ENCODE data around the gene SP110.

DNA sequence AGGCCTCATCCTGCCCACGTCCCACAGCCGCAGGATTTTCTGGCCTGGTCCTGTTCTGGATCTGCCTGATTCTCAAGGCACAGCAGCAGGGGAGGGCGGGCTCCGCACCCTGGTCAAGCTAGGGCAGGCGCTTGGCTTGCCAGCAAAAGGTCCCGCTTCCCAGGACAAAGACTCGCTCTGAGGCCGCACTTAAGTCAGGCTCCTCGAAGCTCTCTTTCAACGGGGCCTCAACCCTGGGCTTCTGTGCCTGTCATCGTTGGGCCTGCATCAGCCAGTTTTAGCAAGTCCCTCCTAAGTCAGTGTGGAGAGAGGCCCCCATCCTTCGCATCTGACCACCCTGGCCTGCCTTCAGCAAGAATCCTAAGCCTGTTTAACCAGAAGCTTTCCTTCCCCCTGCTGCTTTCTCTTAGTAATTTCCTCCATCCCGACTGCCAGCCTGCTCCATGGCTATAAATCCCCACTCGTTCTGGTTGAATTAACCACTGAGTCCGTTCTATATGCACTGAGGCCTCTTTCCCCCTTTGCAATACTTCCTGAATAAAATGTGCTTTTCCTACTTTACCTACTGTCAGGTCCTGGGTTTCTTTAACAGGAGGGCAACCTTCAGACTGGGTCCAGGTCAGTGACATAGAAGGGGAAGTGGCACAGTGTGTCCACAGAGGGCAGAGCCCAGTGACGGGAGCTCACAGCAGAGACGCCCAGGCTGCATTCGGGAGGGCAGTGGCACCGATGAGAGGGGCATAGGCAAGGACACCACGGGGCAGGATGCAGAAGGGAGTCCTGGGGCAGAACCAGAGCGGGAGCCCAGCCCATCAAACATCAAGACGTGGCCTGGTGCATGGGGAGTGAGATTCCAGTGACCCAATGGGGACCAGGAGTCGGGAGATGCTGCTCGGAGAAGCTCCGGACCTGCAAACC is 62.7 kb downstream of the SP110 start:
- TF ChIP-seq, protein P1, sequence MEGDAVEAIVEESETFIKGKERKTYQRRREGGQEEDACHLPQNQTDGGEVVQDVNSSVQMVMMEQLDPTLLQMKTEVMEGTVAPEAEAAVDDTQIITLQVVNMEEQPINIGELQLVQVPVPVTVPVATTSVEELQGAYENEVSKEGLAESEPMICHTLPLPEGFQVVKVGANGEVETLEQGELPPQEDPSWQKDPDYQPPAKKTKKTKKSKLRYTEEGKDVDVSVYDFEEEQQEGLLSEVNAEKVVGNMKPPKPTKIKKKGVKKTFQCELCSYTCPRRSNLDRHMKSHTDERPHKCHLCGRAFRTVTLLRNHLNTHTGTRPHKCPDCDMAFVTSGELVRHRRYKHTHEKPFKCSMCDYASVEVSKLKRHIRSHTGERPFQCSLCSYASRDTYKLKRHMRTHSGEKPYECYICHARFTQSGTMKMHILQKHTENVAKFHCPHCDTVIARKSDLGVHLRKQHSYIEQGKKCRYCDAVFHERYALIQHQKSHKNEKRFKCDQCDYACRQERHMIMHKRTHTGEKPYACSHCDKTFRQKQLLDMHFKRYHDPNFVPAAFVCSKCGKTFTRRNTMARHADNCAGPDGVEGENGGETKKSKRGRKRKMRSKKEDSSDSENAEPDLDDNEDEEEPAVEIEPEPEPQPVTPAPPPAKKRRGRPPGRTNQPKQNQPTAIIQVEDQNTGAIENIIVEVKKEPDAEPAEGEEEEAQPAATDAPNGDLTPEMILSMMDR (IDR thresholded peaks at IDR 0.05), result no peak
- no peak for TF ChIP-seq POLR2A (IDR thresholded peaks at IDR 0.05)
